GM19372 (cell line): ENCODE data around the gene GFM1.

Source experiments
- ATAC-seq: cut with Tn5 transposase; IDR thresholded peaks from one replicate; pipeline ENCODE4 v1.9.1; 2021; ENCODE audit warnings: mild to moderate bottlenecking, low read depth, moderate library complexity; ENCODE audit not compliant: unreplicated experiment

Gene GFM1

GRCh38 chr3:158644345-158644908, at the start of gene GFM1:
Gene GFM1, plus strand, starts transcription at chr3:158644527. Its CDS starts 108 bp downstream, at chr3:158644635.
- ATAC-seq = peak; percentile 99

- no peak for ATAC-seq
These were observed 43.5 kb upstream of the GFM1 start for GRCh38 chr3:158600787-158601186.

DNA sequence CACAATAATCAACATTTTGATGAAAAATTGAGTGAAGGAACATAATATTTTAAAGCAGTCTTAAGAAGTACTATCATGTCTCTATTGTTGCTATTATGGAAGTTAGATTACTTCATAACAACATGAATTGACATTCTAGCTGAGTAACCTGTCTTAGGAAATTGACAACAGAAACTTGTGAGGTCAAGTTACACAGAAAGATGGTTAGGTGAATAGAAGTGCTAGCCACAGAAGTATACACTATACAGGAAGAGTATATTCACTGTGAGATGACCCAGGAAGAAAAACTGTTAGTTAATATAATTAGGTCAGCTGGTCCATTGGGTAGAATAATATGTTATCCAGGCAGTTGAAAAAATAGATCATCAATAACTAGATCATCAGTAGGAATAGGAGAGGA, 42.1 kb upstream of the GFM1 start:
- ATAC-seq = no peak

DNA sequence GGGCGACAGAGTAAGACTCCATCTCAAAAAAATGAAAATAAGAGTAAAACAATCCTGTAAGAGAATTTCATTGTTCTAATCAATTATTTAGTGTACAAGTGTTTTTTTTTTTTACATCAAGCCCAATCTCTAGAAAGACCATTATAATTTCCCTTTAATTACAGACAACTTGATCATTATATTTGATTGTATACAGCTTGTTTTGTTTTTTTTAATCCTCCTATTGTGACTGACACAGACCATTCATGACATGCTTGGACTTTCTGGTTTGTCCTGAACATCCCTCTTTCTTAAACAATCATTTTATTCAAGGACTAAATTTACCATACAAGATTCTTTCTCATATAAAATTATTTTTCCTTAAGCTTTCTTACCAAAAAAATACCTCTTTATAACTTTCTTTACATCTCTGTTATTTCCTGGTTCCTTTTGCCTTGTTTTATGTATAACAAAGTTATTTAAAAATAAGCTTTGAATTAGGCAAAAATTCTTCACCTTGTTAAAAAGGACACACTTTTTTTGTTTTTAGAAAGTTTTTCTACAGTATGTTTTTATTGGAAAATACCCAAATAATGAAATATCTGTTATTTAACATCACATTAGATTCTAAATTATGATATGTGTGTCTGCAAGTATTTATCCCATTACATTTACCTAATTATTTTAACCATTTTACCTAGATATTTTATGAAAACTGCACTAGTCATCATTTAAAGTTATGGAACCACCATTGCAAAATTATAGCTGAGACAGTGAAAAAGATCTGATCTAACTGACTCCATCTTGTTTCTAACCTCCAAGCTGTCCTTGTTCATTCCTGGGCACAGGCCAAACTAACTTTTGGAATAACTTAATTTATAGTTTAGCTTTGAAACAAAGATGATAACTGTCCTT, 26.1 kb upstream of the GFM1 start:
- no peak for ATAC-seq

DNA sequence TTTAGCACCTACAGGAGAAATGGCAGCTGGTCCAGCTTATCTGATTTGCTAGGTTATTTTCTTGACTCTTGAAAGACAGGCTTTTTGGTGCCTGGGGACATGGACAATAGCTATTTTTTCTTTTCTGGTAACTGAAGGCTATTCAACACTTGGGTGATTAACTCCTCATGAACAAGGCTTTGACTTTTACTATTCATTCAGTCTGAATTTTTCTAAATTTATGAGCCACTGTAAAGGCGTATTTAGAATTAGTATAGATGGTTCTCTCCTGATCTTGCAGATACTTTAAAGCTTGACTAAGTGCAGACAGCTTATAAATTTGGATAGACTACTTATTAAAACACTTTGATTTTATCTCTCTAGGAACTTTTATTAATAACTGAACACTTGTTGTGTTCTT, 18.4 kb upstream of the GFM1 start:
- ATAC-seq = no peak

DNA sequence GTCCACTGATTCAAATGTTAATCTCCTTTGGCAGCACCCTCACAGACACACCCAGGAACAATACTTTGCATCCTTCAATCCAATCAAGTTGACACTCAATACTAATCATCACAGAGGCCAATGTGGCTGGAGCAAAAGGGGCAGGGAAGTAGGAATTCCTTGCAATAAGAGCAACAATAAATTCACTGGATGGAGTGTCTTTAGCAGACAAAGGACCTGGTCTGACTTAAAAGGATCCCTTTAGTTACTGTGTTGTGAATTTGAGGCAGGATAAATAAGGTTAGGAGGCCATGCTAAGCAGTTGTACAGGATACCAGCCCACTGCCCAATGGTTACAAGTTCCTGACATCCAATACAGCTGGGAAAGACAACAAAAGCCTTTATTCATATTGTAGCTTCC, 12.3 kb upstream of the GFM1 start:
- no peak for ATAC-seq

DNA sequence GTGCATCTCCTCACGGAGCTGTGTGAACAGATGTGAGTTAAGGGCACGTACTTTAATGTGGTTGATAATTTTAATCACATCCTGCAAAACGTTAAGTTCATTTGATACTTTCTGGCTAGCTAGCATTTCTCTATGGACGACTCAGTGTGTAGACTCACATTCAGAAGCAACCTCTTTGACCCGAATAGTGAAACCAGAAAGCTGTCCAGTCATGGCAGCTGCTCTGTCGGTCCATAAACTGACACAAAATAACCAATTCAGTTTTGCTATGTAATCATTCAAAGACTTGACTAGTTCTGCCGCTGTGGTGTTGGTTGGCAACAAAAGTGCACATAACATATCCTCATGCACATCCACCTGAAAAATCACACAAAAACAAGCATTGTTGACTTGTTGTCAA, 3.7 kb upstream of the GFM1 start:
- no peak for ATAC-seq

DNA sequence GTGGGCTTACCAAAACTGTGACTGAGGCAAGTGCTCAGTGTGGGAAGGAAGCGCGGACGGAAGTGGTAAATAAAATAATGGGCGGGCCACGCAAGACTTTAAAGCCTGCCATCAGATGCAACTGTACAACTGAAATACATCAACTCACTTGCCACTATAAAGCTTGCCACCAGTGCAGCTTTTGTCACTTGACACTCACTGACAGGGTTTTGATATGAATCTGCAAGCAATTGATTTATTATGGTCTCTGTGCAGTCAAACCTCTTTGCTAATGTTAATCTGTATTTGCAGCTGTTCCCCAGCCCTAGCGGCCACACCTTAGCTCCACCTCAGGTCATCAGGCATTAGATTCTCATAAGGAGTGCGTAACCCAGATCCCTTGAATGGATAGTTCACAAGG, 2.3 kb upstream of the GFM1 start:
- ATAC-seq = no peak

- ATAC-seq = no peak
These were observed 1.7 kb upstream of the GFM1 start for GRCh38 chr3:158642474-158643210.

DNA sequence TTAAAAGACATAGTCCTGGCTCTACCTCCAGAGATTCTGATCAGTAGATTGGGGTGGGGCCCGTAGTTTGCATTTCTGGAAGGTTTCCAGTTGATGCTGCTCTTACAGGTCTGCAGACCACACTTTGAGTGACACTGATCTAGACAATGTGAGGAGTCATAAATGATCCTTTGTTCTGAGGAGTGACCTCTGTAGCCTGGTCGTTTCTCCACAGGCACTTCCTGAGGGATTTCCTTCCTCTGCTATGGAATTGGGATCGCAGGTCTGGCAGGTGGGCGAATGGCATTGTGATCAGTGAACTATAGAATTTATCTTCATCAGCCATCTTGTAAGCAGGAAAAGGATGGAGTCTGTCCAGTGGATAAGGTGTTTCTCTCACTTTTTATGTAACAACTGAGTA, 5.5 kb downstream of the GFM1 start:
- no peak for ATAC-seq

- no peak for ATAC-seq
These were observed 6.9 kb downstream of the GFM1 start for GRCh38 chr3:158651192-158651591.

DNA sequence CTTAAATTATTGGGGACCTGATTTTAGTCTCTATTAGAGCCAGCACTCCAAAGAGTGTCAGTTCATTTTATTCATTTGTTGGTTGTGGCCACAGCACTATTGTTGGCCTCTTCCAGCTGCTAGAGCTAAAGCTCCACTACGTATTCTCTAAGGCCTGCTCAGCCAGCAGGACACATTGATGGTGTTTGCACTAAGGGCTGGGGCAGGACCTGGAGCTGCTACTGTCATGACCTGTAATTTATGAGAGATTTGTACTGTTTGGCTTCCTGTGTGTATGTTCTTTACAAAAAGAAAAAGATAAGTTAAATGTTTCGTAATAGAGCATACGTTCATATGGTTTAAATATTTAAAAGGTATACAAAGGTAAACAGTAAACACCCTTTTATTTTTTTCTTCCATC, 8.1 kb downstream of the GFM1 start:
- ATAC-seq = no peak

GRCh38 chr3:158658889-158659288, 14.6 kb downstream of the GFM1 start:
- no peak for ATAC-seq

GRCh38 chr3:158659454-158660237, 15.3 kb downstream of the GFM1 start:
- ATAC-seq = peak; percentile 81

- ATAC-seq = no peak
These were observed 16.4 kb downstream of the GFM1 start for GRCh38 chr3:158660711-158661110.

DNA sequence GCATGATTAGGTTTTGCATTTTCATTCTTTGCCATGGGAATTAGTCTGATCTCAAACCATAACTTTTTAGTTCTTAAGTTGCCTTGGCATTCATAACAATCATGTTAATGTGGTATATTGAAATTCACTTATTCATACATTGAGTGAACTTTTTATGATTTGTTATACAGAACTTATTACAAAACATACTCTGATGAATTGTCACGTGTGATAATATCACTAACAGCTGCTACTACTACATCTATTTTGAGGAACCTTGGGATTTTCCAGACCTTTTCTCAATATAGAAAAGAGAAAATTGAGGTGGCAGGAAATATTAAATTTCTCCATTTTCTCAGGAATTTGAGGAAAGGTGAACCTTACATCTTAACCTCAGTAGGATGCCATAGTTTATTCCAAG, 18.9 kb downstream of the GFM1 start:
- ATAC-seq = no peak

GRCh38 chr3:158663832-158664231, 19.5 kb downstream of the GFM1 start:
- ATAC-seq = no peak

- no peak for ATAC-seq
These were observed 22.1 kb downstream of the GFM1 start for GRCh38 chr3:158666416-158666815.

- ATAC-seq = no peak
These were observed 24.2 kb downstream of the GFM1 start for GRCh38 chr3:158668506-158668905.

- ATAC-seq = no peak
These were observed 27.5 kb downstream of the GFM1 start for GRCh38 chr3:158671821-158672214.
